HEK293T (cell line): ENCODE results near the gene MAGED2.

Experiments
- ARNT ChIP-seq: fragments of 450-650 bp; IDR thresholded peaks from 2 replicates; pipeline ENCODE4 v1.6.1; 2017; ENCODE audit warnings: mild to moderate bottlenecking
- FOXM1 ChIP-seq: fragments of 450-650 bp; IDR thresholded peaks from 2 replicates; pipeline ENCODE4 v1.6.1; 2017; ENCODE audit warnings: mild to moderate bottlenecking, borderline replicate concordance
- HDGF ChIP-seq: fragments of 450-650 bp; IDR thresholded peaks from 2 replicates; pipeline ENCODE4 v1.6.1; 2017; ENCODE audit warnings: antibody characterized with exemption, borderline replicate concordance
- L3MBTL2 ChIP-seq: fragments of 450-650 bp; conservative IDR thresholded peaks from 2 replicates; pipeline ENCODE4 v1.6.1; 2016; ENCODE audit warnings: mild to moderate bottlenecking

GRCh38 chrX:54865208-54865607 is 57.7 kb downstream of the MAGED2 start:
- TF ChIP-seq L3MBTL2 (no peak), ARNT (no peak), FOXM1 (no peak), HDGF (no peak)
